GM21526 (cell line): ENCODE data around the gene TMEM234.

ENCODE experiments used
- ATAC-seq: cut with Tn5 transposase; IDR thresholded peaks from one replicate; pipeline ENCODE4 v1.9.1; 2021; ENCODE audit warnings: moderate library complexity; ENCODE audit not compliant: unreplicated experiment, low FRiP score

Gene TMEM234

GRCh38 chr1:32240140-32240951 is 18.2 kb upstream of the TMEM234 start:
- no peak for ATAC-seq

- no peak for ATAC-seq
Observed at GRCh38 chr1:32239790-32240139, 17.6 kb upstream of the TMEM234 start.

GRCh38 chr1:32239337-32239736 is 17.2 kb upstream of the TMEM234 start:
- ATAC-seq, result no peak

- no peak for ATAC-seq
Observed at GRCh38 chr1:32234792-32235191, 12.6 kb upstream of the TMEM234 start.

GRCh38 chr1:32232558-32233304 is 10.6 kb upstream of the TMEM234 start:
- no peak for ATAC-seq

GRCh38 chr1:32231843-32232432 is 9.8 kb upstream of the TMEM234 start:
- ATAC-seq, result no peak

GRCh38 chr1:32228771-32229170 is 6.6 kb upstream of the TMEM234 start:
- ATAC-seq, result no peak

- no peak for ATAC-seq
Observed at GRCh38 chr1:32224285-32224684, 2.1 kb upstream of the TMEM234 start.

GRCh38 chr1:32223683-32224082 is 1.5 kb upstream of the TMEM234 start:
- ATAC-seq, result no peak

- no peak for ATAC-seq
Observed at GRCh38 chr1:32221581-32221979, 573 bp downstream of the TMEM234 start.

- ATAC-seq, result no peak
Observed at GRCh38 chr1:32220746-32221580, 1.2 kb downstream of the TMEM234 start.

GRCh38 chr1:32219022-32219421 is 3.1 kb downstream of the TMEM234 start:
- ATAC-seq, result no peak

GRCh38 chr1:32216566-32216965 is 5.6 kb downstream of the TMEM234 start:
- ATAC-seq, result no peak

GRCh38 chr1:32215629-32216480 is 6.3 kb downstream of the TMEM234 start:
- no peak for ATAC-seq

GRCh38 chr1:32208891-32209328 is 13.2 kb downstream of the TMEM234 start, which contains the start of gene DCDC2B:
DCDC2B (plus strand) TSS chr1:32209089; CDS start chr1:32209094, 5 bp downstream.
- ATAC-seq, result no peak

GRCh38 chr1:32208469-32208868 is 13.7 kb downstream of the TMEM234 start:
- no peak for ATAC-seq

GRCh38 chr1:32205401-32206370 is 16.5 kb downstream of the TMEM234 start, which contains the start of gene IQCC:
IQCC (plus strand) TSS chr1:32205671; CDS start chr1:32205682, 11 bp downstream.
- ATAC-seq, result peak; percentile 40

GRCh38 chr1:32204943-32205361 is 17.2 kb downstream of the TMEM234 start:
- ATAC-seq, result no peak
